GM21390 (cell line): Measurements from ENCODE around the gene PLXNA2.

Experiments used
- ATAC-seq: cut with Tn5 transposase; IDR thresholded peaks from one replicate; pipeline ENCODE4 v1.9.1; 2021; ENCODE audit not compliant: unreplicated experiment

PLXNA2 gene, protein sequence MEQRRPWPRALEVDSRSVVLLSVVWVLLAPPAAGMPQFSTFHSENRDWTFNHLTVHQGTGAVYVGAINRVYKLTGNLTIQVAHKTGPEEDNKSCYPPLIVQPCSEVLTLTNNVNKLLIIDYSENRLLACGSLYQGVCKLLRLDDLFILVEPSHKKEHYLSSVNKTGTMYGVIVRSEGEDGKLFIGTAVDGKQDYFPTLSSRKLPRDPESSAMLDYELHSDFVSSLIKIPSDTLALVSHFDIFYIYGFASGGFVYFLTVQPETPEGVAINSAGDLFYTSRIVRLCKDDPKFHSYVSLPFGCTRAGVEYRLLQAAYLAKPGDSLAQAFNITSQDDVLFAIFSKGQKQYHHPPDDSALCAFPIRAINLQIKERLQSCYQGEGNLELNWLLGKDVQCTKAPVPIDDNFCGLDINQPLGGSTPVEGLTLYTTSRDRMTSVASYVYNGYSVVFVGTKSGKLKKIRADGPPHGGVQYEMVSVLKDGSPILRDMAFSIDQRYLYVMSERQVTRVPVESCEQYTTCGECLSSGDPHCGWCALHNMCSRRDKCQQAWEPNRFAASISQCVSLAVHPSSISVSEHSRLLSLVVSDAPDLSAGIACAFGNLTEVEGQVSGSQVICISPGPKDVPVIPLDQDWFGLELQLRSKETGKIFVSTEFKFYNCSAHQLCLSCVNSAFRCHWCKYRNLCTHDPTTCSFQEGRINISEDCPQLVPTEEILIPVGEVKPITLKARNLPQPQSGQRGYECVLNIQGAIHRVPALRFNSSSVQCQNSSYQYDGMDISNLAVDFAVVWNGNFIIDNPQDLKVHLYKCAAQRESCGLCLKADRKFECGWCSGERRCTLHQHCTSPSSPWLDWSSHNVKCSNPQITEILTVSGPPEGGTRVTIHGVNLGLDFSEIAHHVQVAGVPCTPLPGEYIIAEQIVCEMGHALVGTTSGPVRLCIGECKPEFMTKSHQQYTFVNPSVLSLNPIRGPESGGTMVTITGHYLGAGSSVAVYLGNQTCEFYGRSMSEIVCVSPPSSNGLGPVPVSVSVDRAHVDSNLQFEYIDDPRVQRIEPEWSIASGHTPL (N-terminal part only)

DNA sequence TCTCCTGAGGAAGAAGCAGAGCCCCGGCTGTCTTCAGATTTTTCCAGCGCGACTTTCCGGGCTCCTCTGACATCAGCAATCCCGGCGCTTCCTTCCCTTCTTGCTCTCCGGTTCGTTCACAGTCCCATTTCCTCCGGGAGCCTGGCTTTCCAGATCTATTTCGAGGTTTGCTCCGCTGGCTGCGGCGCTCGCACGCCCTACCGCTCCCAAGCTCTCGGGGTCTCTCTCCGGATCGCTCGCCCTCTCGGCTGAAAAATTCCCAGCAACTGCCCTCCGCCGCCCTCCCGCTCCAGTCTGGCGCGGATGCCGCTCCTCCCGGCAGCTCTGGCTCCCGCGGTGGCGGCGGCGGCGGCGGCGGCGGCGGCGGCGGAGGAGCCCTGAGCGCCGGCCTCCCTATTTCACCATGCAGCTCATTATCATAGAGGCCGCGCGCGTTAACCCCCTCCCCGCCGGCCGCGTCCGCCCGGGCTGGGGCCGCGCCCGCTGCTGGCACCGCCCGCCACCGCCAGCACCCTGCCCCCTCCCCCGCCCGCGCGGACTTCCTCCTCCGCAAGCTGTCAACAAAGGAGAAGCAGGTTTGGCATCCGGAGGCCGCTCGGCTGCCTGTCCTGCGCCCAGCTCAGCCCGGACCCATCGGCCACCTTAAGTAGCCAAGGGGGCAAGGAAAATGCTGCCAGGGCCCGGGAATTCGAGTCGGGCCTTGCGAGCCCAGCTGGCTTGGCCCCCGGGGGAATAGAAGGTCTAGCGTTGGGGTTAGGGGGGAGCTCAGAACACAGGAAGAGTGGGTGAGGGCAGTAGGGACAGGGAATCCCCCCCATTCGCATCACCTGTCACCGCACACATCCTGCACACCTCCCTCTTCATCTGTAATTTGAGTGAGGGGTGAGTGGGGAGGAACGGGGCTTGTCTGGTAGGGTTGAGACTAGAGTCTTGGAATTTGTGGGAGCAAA, at the start of gene PLXNA2:
PLXNA2 (minus strand) TSS at position 418 of the 950 bp plus-strand sequence. CDS start 26,462 bp downstream, outside the sequence.
- ATAC-seq: peak; percentile 40

DNA sequence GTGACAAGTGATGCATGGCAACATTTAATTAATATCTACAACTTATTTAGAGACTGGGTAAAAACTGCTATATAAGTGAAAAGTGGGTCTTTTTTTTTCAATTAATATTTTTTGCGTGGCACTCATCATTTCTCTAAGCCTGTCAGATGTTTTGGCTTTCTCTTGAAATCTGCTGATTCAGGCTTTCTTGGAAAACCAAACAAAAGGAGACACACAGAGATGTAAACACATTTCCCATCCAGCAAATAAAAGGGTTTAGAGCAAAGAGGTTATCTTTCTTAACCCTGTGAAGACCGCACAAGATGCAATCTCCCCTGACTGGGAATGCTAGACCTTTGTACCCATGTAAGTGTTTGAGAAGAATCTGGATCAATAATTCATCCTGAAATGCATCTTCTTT, 48.7 kb upstream of the PLXNA2 start:
- ATAC-seq: no peak

DNA sequence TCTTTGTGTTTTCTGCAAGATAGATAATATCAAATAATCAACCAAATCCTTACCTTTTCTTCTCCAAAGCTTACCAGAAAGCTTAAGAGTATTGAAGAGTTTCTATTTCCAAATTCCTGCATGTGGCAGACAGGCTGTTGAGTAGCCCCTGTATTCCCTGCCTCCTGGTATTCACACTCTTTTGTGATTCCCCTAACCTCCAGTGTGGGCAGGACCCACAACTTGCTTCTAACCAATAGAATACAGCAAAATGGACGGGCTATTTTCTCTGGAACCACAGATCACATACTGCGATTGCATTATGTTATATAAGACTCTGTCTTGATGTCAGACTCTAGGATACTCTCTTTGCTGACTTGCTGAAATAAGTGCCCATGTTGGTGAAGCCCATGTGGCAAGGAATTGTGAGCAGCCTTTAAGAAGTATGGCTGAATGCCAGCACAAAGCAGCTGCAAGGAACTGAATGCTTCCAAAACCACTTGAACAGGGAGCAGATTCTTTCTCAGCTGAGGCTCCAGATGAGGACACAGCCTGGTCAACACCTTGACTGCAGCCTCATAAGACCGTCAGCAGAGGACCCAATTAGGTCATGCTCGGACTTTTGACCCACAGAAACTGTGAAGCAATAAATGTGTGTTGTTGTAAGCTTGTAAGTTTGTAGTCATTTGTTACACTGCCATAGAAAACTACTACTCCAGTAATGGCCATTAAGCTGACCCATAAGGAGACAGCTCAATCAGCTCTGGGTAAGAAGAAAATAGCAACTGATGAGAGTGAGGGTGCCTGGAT, 47.9 kb upstream of the PLXNA2 start:
- no peak for ATAC-seq

DNA sequence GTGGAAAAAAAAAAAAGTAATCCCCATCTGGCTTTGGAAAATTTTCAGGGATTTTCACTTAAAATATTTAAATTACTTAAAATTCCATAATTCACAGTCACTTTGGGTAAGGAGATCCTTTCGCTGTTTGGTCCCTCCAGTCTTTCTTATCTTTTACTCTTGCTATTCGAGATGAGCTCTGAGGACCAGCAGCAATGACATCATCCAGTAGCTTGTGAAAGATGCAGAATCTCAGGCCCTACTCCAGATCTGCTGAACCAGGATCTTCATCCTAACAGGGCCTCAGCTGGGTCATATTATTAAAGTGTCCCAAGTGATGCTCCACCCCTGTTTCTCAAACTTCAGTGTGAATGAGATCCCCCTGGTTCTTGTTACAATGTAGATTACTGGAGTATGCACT, 46.9 kb upstream of the PLXNA2 start:
- ATAC-seq: no peak

DNA sequence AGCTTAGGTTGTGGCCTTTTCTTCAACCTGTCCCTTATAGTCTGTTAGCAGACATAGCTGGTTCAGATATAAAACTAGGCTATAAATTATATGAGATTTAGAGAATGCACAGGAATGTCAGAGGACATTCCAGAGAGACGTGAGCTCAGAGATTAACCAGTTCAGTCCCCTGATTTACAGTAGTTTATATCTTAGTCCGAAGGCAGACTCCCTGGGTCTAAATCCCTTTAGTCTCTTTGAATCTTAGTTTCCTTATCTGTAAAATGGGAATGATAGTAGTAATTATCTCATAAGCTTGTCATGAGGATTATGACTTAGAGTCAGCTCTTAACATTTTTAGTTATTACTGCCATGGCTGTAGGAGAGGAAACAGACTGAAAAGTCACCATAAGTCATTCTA, 45.5 kb upstream of the PLXNA2 start:
- no peak for ATAC-seq

DNA sequence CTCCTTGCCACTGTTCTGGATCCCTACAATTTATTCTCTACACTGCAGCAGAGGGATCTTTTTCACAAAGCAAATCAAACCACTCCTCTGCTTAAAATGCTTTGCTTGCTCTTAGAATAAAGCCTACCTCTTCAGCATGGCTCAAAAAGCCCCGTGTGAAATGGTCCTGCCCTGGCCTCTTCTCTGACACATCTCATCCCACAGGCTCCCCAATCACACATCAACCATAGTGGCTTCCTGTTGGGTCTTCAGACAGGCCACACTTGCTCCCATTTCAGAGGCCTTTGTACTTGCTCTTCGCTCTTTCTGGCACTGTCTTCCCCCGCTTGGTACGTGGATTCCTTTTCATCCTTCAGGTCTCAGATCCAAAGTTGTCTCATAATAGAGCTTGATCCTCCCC, 44.3 kb upstream of the PLXNA2 start:
- ATAC-seq: no peak

DNA sequence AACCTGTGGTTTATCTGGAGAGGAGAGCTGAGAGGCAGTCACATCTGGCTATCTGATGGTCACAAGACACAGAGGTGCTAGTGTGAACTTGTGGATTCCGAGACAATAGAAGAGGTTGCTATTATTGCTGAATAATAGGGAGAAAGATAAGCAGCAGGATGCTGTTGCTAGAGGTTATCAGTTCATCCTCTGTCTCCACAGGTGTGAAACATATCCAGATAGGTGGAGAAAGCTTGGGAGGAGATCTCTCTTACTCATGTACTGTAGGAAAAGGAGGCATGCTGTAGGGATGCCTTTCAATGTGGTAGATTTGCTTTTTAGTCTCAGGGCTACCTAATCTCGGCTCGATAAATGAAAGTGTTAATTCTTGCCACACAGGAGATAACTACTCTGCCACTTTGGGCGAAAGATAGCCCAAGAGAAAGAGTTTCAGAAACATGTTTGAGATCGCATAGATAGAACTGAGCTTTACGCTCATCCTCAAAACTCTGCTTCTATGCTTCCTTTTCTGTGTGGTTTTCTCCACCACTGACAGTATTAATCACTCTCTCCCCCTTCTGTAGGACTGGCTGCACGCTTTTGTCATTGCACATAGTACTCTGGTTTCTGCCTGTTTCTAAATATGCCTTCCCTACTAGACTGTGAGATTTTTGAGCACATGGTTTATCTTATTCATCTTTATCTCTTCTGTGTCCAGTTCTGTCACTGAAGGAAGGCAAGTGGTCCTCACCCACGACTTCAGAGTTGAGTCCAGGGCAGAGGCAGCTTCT, 36.7 kb upstream of the PLXNA2 start:
- no peak for ATAC-seq

DNA sequence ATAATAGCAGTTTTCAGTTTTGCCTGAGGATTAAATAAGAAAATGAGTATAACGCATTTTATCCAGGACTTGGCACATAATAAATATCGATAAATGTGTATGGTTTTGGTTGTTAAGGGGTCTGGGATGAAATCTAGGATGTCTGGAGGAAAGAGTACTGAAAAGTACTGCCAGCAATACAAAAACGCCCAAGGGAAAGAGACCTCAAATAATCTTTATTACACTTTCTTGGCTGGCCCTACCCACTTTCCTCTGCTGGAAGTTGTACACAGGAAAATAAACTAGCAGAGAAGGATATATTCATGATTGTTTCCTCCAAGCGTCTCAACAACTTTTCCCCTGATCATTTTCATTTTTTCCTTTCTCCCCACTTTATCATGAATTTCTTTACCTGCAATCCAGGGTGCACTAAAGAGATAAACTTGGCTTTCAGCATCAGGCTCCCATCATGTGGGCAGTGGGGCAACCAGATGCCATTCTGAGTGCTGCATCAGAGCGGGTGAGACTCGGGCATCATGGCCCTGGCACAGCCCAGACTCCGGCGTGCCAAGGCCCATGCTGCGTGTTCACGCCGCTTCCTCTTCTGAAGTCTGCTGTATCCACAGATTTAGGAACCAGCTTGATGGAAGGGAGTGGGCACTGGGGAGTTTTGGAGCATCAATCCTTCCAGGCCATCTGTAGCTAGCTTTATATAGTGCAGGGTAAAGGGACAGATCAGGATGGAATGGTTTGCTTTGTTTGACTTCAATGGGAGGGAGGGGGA, 35.8 kb upstream of the PLXNA2 start:
- ATAC-seq: no peak

DNA sequence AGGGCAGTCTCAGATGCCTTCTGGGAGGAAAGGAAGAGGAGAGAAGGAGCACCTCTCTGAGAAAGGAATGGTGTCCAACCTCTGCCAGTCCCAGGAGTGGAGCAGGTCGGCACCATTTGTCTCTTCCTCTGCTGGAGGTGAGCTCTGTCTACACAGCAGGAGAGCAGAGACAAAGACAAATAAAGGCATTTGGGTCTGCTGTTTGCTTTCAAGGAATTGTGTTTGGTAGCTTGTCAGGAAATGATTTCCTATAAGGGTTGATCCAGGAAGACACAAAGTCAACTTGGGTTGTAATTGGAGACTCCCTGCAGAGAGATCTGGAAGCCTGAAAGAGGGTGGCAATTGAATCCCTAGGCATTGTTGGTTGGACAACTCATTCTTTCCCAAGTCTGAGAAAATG, 34.5 kb upstream of the PLXNA2 start:
- ATAC-seq: no peak

DNA sequence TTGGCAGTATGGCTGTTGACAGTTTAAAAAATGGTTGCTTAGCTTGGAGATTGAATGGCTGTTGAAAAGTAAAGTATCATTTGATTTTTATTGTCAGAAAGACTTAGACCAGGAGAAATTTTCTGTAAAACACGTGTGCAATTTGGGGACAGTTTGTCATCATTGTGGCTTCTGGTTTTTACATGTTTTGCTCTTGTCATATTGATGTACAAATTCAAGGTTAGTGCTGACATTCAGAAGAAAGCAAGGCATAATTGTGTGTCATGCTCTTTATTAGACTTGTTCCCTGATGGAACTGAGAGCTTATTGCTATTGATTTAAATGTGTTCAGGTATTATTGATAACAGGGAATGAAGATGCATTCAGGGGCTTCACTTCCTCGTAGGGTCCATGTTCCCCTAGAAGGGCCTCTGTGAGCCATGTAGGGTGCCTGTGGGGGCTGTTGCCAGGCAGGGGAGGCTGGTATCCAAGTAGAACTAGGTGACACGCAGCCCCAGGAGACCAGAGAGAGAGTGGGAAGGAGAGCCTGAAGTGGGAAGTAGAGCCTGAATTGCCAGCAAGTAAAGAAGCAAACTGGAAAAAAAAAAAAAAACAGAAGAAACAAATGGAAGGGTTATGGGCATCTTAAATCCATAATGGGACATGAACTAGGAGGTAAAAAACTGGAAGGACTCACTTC, 32.7 kb upstream of the PLXNA2 start:
- no peak for ATAC-seq

DNA sequence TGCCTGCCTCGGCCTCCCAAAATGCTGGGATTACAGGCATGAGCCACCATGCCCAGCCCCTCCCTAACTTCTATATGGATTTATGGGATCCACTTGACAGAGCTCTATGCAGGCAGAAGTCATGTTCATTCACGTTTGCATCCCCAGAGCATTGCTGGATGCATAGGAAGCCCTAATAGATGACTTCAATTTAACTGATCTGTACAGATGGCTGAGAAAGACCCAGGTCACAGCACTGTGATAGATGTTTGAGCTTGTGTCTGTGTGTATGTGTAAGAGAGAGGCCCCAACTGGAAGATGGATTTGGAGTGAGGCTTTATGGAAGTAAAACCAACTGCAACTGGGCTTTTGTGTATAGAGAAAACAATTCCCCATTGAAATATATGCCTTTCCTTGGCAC, 30.9 kb upstream of the PLXNA2 start:
- ATAC-seq: no peak

DNA sequence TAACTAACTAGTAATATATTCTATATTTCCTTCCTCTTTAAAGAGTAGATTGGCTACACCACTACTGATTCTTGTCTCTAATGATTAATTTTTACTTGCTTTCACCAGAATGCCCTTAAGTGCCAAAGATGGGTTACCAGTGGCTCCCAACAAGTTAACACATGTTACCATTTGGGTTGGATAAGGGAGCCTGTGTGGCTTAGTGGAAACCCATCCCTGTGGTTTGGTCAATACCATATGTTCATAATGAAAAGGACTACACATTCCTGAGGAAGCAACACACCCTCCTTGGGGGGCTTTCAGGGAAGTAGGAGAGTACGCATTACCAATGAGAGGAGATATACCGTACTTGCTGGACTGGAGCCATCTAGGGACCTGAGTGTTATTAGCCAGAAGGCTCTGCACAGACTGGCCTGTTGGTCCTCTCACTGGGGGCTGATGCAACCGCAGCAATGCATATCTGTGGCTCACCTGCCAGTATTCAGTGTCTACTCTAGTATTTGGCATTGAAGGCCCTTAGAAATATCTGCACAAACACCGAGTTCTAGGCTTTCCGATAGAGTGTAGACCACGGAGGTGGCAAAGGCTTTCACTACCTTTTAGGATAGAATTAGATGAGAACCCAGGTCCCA, 29.3 kb upstream of the PLXNA2 start:
- no peak for ATAC-seq

DNA sequence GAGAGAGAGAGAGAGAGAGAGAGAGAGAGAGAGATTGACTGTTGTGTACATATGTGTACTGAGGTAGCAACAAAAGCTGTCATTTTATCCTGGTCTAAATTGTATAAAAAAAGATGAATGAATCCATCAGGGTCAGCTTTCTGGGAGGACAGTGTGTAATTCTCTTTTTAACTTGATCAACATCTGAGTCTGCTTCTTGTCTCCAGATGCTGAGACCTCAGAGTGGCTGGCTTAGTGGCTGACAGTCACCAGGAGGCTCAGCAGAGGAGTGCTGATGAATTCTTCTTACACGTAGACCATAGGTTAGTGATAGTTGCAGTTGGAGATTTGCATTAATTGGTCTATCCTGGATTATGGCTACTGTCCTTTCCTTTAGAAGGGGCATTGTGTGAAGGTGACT, 28.5 kb upstream of the PLXNA2 start:
- ATAC-seq: no peak

DNA sequence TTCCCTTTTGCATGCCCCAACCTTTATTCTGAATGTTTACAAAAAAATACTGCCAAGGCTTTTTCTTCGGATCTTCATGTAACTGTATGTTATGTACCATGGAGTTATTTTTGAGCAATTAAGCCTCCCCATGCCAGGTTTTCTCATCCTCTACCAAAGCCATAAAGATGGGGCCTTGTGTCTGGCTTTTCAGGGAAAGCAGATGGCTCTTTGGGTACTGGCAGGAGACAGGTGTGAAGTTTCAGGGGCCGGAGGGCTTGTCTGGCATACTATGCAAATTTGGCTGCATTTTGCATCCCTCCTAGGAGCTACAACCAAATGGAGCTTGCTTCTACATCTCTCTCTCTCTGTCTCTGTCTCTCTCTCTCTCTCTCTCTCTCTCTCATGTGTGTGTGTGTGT, 28.1 kb upstream of the PLXNA2 start:
- no peak for ATAC-seq

DNA sequence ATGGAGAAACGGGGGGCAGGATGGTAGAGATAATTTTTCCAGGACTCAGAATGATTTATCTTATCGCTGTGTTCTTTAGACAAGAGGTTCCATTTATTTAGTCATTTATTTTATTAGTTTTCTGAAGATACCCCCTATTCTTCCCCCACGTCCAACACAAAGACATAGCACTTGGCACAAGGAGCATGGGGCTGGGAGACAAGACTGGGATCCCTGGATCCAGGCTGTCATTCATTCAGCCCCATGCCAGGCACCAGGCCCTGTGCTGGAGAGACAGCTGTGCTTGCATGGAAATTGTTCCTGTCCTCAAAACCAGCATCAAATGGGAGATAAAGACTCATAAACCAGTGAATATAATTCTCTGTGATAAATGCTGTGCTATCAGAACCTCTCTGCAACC, 27.1 kb upstream of the PLXNA2 start:
- ATAC-seq: no peak

DNA sequence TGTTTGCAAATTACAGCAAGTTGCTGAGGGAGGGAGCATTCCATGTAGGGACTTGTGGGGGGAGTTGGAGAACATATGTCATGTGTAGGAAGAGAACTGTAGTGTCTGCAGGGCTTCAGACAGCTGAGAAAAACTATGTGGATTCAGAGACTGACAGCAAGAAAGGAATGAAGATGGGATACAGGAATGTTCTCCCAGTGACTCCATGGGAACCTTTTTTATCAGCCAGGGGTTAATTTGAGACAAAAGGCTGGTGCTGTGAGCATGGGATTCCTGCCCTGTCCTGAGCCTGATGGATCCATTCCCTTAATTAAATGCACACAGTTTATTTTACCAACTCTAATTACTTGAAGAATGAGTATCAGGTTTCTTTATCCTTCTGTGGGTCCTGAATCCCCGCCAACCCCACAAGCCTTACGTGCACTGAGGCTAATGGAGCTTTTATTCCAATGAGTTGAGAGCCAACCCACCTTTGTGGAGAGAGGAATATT, 26.5 kb upstream of the PLXNA2 start:
- no peak for ATAC-seq

DNA sequence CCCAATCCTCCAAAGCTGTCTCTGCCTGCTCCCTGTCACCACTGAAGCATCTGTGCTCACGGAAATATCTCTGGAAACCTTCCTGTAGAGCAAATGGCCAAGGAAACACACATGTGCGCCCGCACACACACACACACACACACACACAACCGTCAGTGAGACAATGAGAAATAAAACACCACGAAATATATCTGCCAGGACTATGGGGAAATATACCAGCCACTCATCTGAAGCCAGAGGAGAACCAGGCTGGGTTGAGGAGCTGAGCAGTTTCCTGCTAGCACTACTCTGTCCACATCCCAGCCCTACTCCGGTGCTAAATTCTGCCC, 25.1 kb upstream of the PLXNA2 start:
- ATAC-seq: no peak
